B cell (primary cell): ENCODE results near the gene PPIH. TPM values are rescaled to one million over a fixed set of nuclear protein-coding genes. Genes with fewer than 3 reads are reported as not detected.
"Not testable (repeated sequence)": the region's sequence is repeated elsewhere in the genome, so short reads cannot be mapped to it uniquely, and the experiment has no call there.

ENCODE experiments used
- ATAC-seq: fragments of 200-7000 bp; cut with Tn5 transposase; one replicate; pipeline ENCODE4 v1.10.0; 2021; ENCODE audit warnings: low read depth, mild to moderate bottlenecking, moderate number of reproducible peaks, moderate library complexity
- CTCF ChIA-PET: fragments of 350-600 bp; sonication (Branson Sonifier 250); formaldehyde crosslinking; loops from one replicate; lab custom pipeline; 2021; ENCODE audit warnings: antibody characterized with exemption, inconsistent platforms; lab: Charles Lee
- POLR2A ChIA-PET: fragments of 350-600 bp; sonication (Branson Sonifier 250); formaldehyde crosslinking; loops from one replicate; lab custom pipeline; 2021; ENCODE audit warnings: antibody characterized with exemption; lab: Charles Lee
- DNase-seq: peaks from one replicate; pipeline ENCODE4 v3.0.0; 2013
- H2AFZ ChIP-seq: 2 replicates; pipeline ENCODE4 v1.6.1; 2012; ENCODE audit warnings: mild to moderate bottlenecking, low read depth, low read length; ENCODE audit not compliant: insufficient read depth, poor library complexity, severe bottlenecking
- H3K27ac ChIP-seq, 2 donors: 1 replicate in 1 of 2; 2 replicates in 1 of 2; pipeline ENCODE4 v1.5.1; 2012 to 2013; ENCODE audit warnings: low read length in 2 of 2, mild to moderate bottlenecking in 2 of 2, moderate library complexity in 1 of 2
- H3K27me3 ChIP-seq, 4 experiments: fragments of 200-600 bp in 1 of 4; sonication (generic) in 1 of 4; replicated peaks in 1 of 4; 1 replicate in 2 of 4; 2 replicates in 2 of 4; pipeline versions ENCODE4 v1.6.1 to v1.7.0; 2013 to 2016; ENCODE audit warnings: low read length in 3 of 4, mild to moderate bottlenecking in 2 of 4, mixed read lengths in 1 of 4, moderate library complexity in 1 of 4; ENCODE audit not compliant: insufficient read depth in 4 of 4, control insufficient read depth in 3 of 4; ENCODE audit errors: control extremely low read depth in 1 of 4
- H3K36me3 ChIP-seq, 2 experiments: replicated peaks in 1 of 2; 1 replicate in 1 of 2; 2 replicates in 1 of 2; pipeline versions ENCODE4 v1.6.1 to v1.7.1; 2013; ENCODE audit warnings: low read length in 1 of 2; ENCODE audit not compliant: insufficient read depth in 2 of 2, control insufficient read depth in 1 of 2; ENCODE audit errors: control extremely low read depth in 1 of 2, extremely low read depth in 1 of 2
- H3K4me1 ChIP-seq, 2 donors: fragments of 200-600 bp in 1 of 2; sonication (generic) in 1 of 2; 1 replicate in 1 of 2; 2 replicates in 1 of 2; pipeline versions ENCODE4 v1.5.1 to v1.6.1; 2013 to 2017; ENCODE audit warnings: low read length in 2 of 2; ENCODE audit not compliant: control insufficient read depth in 2 of 2, insufficient read depth in 2 of 2
- H3K4me2 ChIP-seq: replicated peaks from 2 replicates; pipeline ENCODE3; 2012; ENCODE audit warnings: mild to moderate bottlenecking, low read depth, low read length; ENCODE audit not compliant: poor library complexity, severe bottlenecking
- H3K4me3 ChIP-seq, 5 experiments: fragments of 200-600 bp in 1 of 5; sonication (generic) in 1 of 5; 1 replicate in 3 of 5; 2 replicates in 2 of 5; pipeline versions ENCODE4 v1.5.1 to v1.7.0; 2011 to 2016; ENCODE audit warnings: low read length in 4 of 5, mild to moderate bottlenecking in 4 of 5, low read depth in 2 of 5, control low read depth in 1 of 5, moderate library complexity in 1 of 5; ENCODE audit not compliant: insufficient read depth in 1 of 5; ENCODE audit errors: control extremely low read depth in 1 of 5, extremely low read depth in 1 of 5
- H3K79me2 ChIP-seq: fragments of 200-600 bp; sonication (generic); one replicate; pipeline ENCODE4 v1.6.0; 2016; ENCODE audit warnings: low read length; ENCODE audit not compliant: control insufficient read depth, insufficient read depth
- H3K9ac ChIP-seq: fragments of 200-600 bp; sonication (generic); 2 replicates; pipeline ENCODE4 v1.6.1; 2017; ENCODE audit warnings: mild to moderate bottlenecking, low read length, moderate library complexity
- H3K9me3 ChIP-seq, 3 donors: one replicate each; pipeline versions ENCODE4 v1.6.1 to v1.7.1; 2013; ENCODE audit warnings: low read length in 2 of 3; ENCODE audit not compliant: control insufficient read depth in 2 of 3, insufficient read depth in 1 of 3; ENCODE audit errors: control extremely low read depth in 1 of 3
- H4K20me1 ChIP-seq: 2 replicates; pipeline ENCODE4 v1.6.0; 2012; ENCODE audit warnings: mild to moderate bottlenecking, low read length; ENCODE audit not compliant: insufficient read depth, control insufficient read depth, poor library complexity, severe bottlenecking
- H3K27ac Mint-ChIP-seq: one replicate; pipeline ENCODE4 v1.8.0; 2021; ENCODE audit warnings: mixed read lengths
- H3K27me3 Mint-ChIP-seq: one replicate; pipeline ENCODE4 v1.8.0; 2021; ENCODE audit warnings: mixed read lengths
- H3K4me1 Mint-ChIP-seq: one replicate; pipeline ENCODE4 v1.8.0; 2021; ENCODE audit warnings: mixed read lengths
- H3K4me3 Mint-ChIP-seq: one replicate; pipeline ENCODE4 v1.8.0; 2021; ENCODE audit warnings: mixed read lengths
- H3K9me3 Mint-ChIP-seq: one replicate; pipeline ENCODE4 v1.8.0; 2022; ENCODE audit warnings: mixed read lengths; ENCODE audit not compliant: insufficient read depth
- EZH2 ChIP-seq: IDR thresholded peaks from 2 replicates; pipeline ENCODE4 v1.6.1; 2012; ENCODE audit warnings: borderline replicate concordance, low read depth, mild to moderate bottlenecking, moderate library complexity, low read length; ENCODE audit not compliant: insufficient read depth, poor library complexity, severe bottlenecking
- WGBS: methylation state at CpG from one replicate; pipeline ENCODE4 v1.1.5; 2013; ENCODE audit warnings: missing lambda C conversion rate; ENCODE audit not compliant: insufficient coverage; 5-methylcytosine and 5-hydroxymethylcytosine counted together
- intact Hi-C: fragments of 100-400 bp; cut with micrococcal nuclease; formaldehyde crosslinking; loops from one replicate; pipeline ENCODE4 v1.10.0; 2022
- polyA plus RNA-seq: library from polyadenylated mRNA; depleted of rRNA; stranded (reverse); fragments of >200 nt; gene quantifications from 2 replicates; pipeline ENCODE4 v1.2.3, GENCODE V29; 2012
- total RNA-seq, 2 donors: library from RNA; stranded (reverse); fragments of 120-200 nt in 1 of 2; gene quantifications; 1 replicate in 1 of 2; 2 replicates in 1 of 2; pipeline versions ENCODE4 v1.2.3 to v1.2.4, GENCODE V29; 2013 to 2022
- TF ChIP-seq, protein P1 (sequence below): fragments of 200-600 bp; IDR thresholded peaks from one replicate; pipeline ENCODE4 v1.8.0; 2022; ENCODE audit warnings: antibody characterized with exemption, mild to moderate bottlenecking

Gene PPIH
- total and polyA plus RNA-seq, 2 donors (not counting 1 experiment from before 2014, with no cell fraction given), result 42.4 to 50.3 TPM

- Histone ChIP-seq H3K4me1 (no peaks in the 10 kb centered on the region), H3K27me3 (no peaks in the 10 kb centered on the region), H3K79me2 (no peaks in the 10 kb centered on the region), H2AFZ (no peak overlapping the region), H3K4me2 (no peak overlapping the region), H3K27ac (no peak overlapping the region), H4K20me1 (no peaks in the 10 kb centered on the region), H3K9me3 (no peaks in the 10 kb centered on the region), H3K36me3 (peaks cover 0 to 2% of the 10 kb centered on the region in 2 experiments), H3K9ac (no peak overlapping the region), H3K4me3 (no peak overlapping the region)
- DNase-seq (no peak), ATAC-seq (no peak)
- CTCF ChIA-PET, result interaction anchor here (1.0 kb wide), 1 partner anchor 23 kb away, joined by 3 read pairs; no protein-coding TSS in a partner anchor
- H3K4me1 Mint-ChIP-seq, result no peaks in the 10 kb centered on the region
- no peak overlapping the region for H3K4me3 Mint-ChIP-seq
- H3K27me3 Mint-ChIP-seq, result no peaks in the 10 kb centered on the region
- intact Hi-C loops, result no loop called here
- H3K27ac Mint-ChIP-seq, result no peak overlapping the region
- POLR2A ChIA-PET, result interaction anchor here (0.7 kb wide), 1 partner anchor 33 kb away, joined by 5 read pairs; no protein-coding TSS in a partner anchor
- TF ChIP-seq EZH2, result no peak
- TF ChIP-seq, protein P1, sequence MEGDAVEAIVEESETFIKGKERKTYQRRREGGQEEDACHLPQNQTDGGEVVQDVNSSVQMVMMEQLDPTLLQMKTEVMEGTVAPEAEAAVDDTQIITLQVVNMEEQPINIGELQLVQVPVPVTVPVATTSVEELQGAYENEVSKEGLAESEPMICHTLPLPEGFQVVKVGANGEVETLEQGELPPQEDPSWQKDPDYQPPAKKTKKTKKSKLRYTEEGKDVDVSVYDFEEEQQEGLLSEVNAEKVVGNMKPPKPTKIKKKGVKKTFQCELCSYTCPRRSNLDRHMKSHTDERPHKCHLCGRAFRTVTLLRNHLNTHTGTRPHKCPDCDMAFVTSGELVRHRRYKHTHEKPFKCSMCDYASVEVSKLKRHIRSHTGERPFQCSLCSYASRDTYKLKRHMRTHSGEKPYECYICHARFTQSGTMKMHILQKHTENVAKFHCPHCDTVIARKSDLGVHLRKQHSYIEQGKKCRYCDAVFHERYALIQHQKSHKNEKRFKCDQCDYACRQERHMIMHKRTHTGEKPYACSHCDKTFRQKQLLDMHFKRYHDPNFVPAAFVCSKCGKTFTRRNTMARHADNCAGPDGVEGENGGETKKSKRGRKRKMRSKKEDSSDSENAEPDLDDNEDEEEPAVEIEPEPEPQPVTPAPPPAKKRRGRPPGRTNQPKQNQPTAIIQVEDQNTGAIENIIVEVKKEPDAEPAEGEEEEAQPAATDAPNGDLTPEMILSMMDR, result no peak
- WGBS, result 87% methylated on average over 5 of the region's 6 CpGs
- H3K9me3 Mint-ChIP-seq, result no peaks in the 10 kb centered on the region
Observed at GRCh38 chr1:42723511-42723910, 65.3 kb downstream of the PPIH start.

- ATAC-seq, H3K9me3 ChIP-seq, H2AFZ ChIP-seq, H3K4me3 ChIP-seq, H3K27me3 Mint-ChIP-seq, H3K9me3 Mint-ChIP-seq, H3K27ac Mint-ChIP-seq, H4K20me1 ChIP-seq, H3K4me2 ChIP-seq, H3K4me1 Mint-ChIP-seq, H3K27ac ChIP-seq, H3K27me3 ChIP-seq, CTCF ChIA-PET, H3K36me3 ChIP-seq, H3K4me1 ChIP-seq, H3K4me3 Mint-ChIP-seq, DNase-seq, H3K79me2 ChIP-seq, H3K9ac ChIP-seq, POLR2A ChIA-PET, intact Hi-C loops: not testable (repeated sequence)
- WGBS, result 100% methylated on average over 3 of the region's 4 CpGs
Observed at GRCh38 chr1:42725820-42726219, 67.6 kb downstream of the PPIH start.

Other genes starting within 250 kb of the PPIH start
- gene ZMYND12, start 202.4 kb upstream of the PPIH start, total RNA-seq, result 0.27 and 0.79 TPM in 2 replicates
- 0.34 and 0.65 TPM in 2 replicates for gene ZMYND12, start 202.4 kb upstream of the PPIH start, polyA plus RNA-seq
- gene PPCS, start 201.9 kb upstream of the PPIH start, total RNA-seq, result 68.2 and 74.9 TPM in 2 replicates
- gene PPCS, start 201.9 kb upstream of the PPIH start, polyA plus RNA-seq, result 63.1 and 88.4 TPM in 2 replicates
- 7.4 and 9.8 TPM in 2 replicates for gene CCDC30, start 195.1 kb upstream of the PPIH start, total RNA-seq
- 1.2 and 1.4 TPM in 2 replicates for gene CCDC30, start 195.1 kb upstream of the PPIH start, polyA plus RNA-seq
- 314 and 345 TPM in 2 replicates for gene YBX1, start 24.0 kb downstream of the PPIH start, total RNA-seq
- 164 and 244 TPM in 2 replicates for gene YBX1, start 24.0 kb downstream of the PPIH start, polyA plus RNA-seq
- not detected in 2 replicates for gene CLDN19, start 81.8 kb downstream of the PPIH start, total RNA-seq
- gene CLDN19, start 81.8 kb downstream of the PPIH start, polyA plus RNA-seq, result 0.03 TPM in 1 of 2 replicates, not detected in the other
- gene P3H1, start 108.6 kb downstream of the PPIH start, total RNA-seq, result 42.2 and 46.1 TPM in 2 replicates
- 51.3 and 52.1 TPM in 2 replicates for gene P3H1, start 108.6 kb downstream of the PPIH start, polyA plus RNA-seq
- gene C1orf50, start 108.8 kb downstream of the PPIH start, total RNA-seq, result 13.1 and 17.1 TPM in 2 replicates
- gene C1orf50, start 108.8 kb downstream of the PPIH start, polyA plus RNA-seq, result 2.7 and 4.5 TPM in 2 replicates
- gene TMEM269, start 126.6 kb downstream of the PPIH start, total RNA-seq, result 0.46 and 0.47 TPM in 2 replicates
- gene TMEM269, start 126.6 kb downstream of the PPIH start, polyA plus RNA-seq, result 0.21 and 0.32 TPM in 2 replicates
- 13.1 and 13.5 TPM in 2 replicates for gene ERMAP, start 158.7 kb downstream of the PPIH start, total RNA-seq
- 4.9 and 6.8 TPM in 2 replicates for gene ERMAP, start 158.7 kb downstream of the PPIH start, polyA plus RNA-seq
- gene SVBP, start 159.0 kb downstream of the PPIH start, total RNA-seq, result 21.9 and 23.2 TPM in 2 replicates
- gene SVBP, start 159.0 kb downstream of the PPIH start, polyA plus RNA-seq, result 12.4 and 12.6 TPM in 2 replicates
- 17.1 and 18.4 TPM in 2 replicates for gene ZNF691, start 188.2 kb downstream of the PPIH start, total RNA-seq
- 8.3 and 12.4 TPM in 2 replicates for gene ZNF691, start 188.2 kb downstream of the PPIH start, polyA plus RNA-seq